CMK (cell line): ENCODE measurements around the gene HNF4A.

Source experiments
- DNase-seq: peaks from one replicate; pipeline ENCODE4 v3.0.0-alpha.2; 2010; ENCODE audit warnings: low read depth

The HNF4A gene

GRCh38 chr20:44392776-44393607, 37.5 kb downstream of the HNF4A start:
- no peak for DNase-seq

- DNase-seq: no peak
Measured at GRCh38 chr20:44393608-44394451, 38.3 kb downstream of the HNF4A start.

GRCh38 chr20:44394452-44394701, 38.9 kb downstream of the HNF4A start:
- DNase-seq: no peak

GRCh38 chr20:44394702-44395460, 39.4 kb downstream of the HNF4A start:
- DNase-seq: peak; percentile 94

GRCh38 chr20:44395461-44396340, 40.2 kb downstream of the HNF4A start:
- no peak for DNase-seq

- no peak for DNase-seq
Measured at GRCh38 chr20:44396369-44397130, 41.1 kb downstream of the HNF4A start.

- no peak for DNase-seq
Measured at GRCh38 chr20:44398335-44398734, 42.8 kb downstream of the HNF4A start.

- DNase-seq: no peak
Measured at GRCh38 chr20:44399446-44399845, 43.9 kb downstream of the HNF4A start.

- no peak for DNase-seq
Measured at GRCh38 chr20:44400671-44400969, 45.1 kb downstream of the HNF4A start.

- no peak for DNase-seq
Measured at GRCh38 chr20:44400970-44401769, 45.7 kb downstream of the HNF4A start.

GRCh38 chr20:44401770-44402390, 46.4 kb downstream of the HNF4A start:
- no peak for DNase-seq

GRCh38 chr20:44402391-44403193, 47.1 kb downstream of the HNF4A start:
- DNase-seq: no peak

- DNase-seq: no peak
Measured at GRCh38 chr20:44403194-44404112, 48.0 kb downstream of the HNF4A start.

GRCh38 chr20:44404204-44405181, 49.0 kb downstream of the HNF4A start:
- DNase-seq: no peak

- DNase-seq: no peak
Measured at GRCh38 chr20:44405257-44405656, 49.8 kb downstream of the HNF4A start.

GRCh38 chr20:44405785-44406571, 50.5 kb downstream of the HNF4A start:
- no peak for DNase-seq
